NT2/D1 (cell line): ENCODE results near the gene GNAI3.

Experiments
- DNase-seq: peaks from one replicate; pipeline ENCODE4 v3.0.0-alpha.2; 2011; ENCODE audit warnings: low read depth, low spot score
- H3K27me3 ChIP-seq: 2 replicates; pipeline ENCODE4 v1.6.0; 2011; ENCODE audit warnings: mild to moderate bottlenecking; ENCODE audit not compliant: insufficient read length, insufficient read depth
- H3K36me3 ChIP-seq: 2 replicates; pipeline ENCODE4 v1.6.1; 2011; ENCODE audit warnings: mild to moderate bottlenecking, low read length, mixed read lengths; ENCODE audit not compliant: insufficient read depth, insufficient read length
- H3K4me1 ChIP-seq: 2 replicates; pipeline ENCODE4 v1.5.1; 2011; ENCODE audit not compliant: insufficient read depth, insufficient read length
- H3K4me3 ChIP-seq: 2 replicates; pipeline ENCODE4 v1.5.1; 2011; ENCODE audit warnings: low read depth; ENCODE audit not compliant: insufficient read length
- H3K9ac ChIP-seq: 2 replicates; pipeline ENCODE4 v1.6.0; 2011; ENCODE audit warnings: low read depth; ENCODE audit not compliant: insufficient read length
- H3K9me3 ChIP-seq: 2 replicates; pipeline ENCODE4 v1.5.1; 2011; ENCODE audit warnings: mild to moderate bottlenecking, low read length; ENCODE audit not compliant: insufficient read depth
- SUZ12 ChIP-seq: IDR thresholded peaks from 2 replicates; pipeline ENCODE4 v1.6.1; 2011; ENCODE audit not compliant: insufficient read length, insufficient read depth; ENCODE audit errors: extremely low read depth
- YY1 ChIP-seq: IDR thresholded peaks from 2 replicates; pipeline ENCODE4 v1.6.1; 2011; ENCODE audit not compliant: insufficient read length, insufficient read depth
- ZNF274 ChIP-seq: IDR thresholded peaks from 2 replicates; pipeline ENCODE4 v1.6.1; 2011; ENCODE audit warnings: mild to moderate bottlenecking, low read depth, low read length

GNAI3 gene

DNA sequence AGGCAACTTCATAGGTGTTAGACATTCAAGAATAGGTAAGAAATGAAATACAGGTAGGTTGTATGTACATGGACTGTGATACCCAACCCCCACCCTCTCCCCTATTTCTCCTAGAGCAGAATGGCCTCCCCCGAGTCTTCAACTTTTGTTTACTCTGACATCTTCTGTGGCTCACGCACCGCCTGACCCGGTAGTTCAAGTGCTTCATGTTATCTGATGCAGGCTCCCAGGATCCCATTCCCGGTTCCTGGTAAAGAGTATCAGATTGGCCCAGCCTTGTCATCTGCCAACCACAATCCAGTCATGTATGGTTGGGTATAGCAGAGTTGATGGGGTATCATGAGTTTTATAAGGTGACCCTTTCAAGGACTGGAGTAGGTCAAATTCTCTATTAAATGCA is 9.1 kb downstream of the GNAI3 start:
- no peak overlapping the region for H3K9ac ChIP-seq
- H3K36me3 ChIP-seq = peaks cover 7% of the 10 kb centered on the region
- no peak overlapping the region for H3K4me3 ChIP-seq
- TF ChIP-seq ZNF274 = no peak
- TF ChIP-seq SUZ12 = no peak
- TF ChIP-seq YY1 = no peak
- no peaks in the 10 kb centered on the region for H3K9me3 ChIP-seq
- H3K4me1 ChIP-seq = no peaks in the 10 kb centered on the region
- no peak for DNase-seq
- no peaks in the 10 kb centered on the region for H3K27me3 ChIP-seq

DNA sequence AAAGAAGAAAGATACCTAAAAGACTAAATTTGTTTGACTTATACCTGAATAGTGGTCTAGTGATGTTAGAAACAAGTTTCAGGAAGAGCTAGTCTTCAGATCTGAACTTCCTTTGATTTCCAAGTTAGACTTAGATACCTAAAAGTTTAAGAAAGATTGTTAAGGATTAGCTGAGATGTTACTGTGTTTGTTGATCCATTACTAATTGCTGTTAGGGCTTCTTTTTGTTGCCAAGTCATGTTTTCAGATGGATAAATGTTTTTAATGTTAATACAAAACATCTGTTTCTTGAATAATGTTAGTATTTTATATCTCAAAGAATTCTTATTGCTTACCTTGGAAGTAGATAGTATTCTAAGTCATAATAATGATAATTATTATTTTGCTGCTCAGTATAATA is 11.6 kb downstream of the GNAI3 start:
- Histone ChIP-seq H3K27me3 (no peaks in the 10 kb centered on the region), H3K4me1 (peaks cover 5% of the 10 kb centered on the region), H3K36me3 (peaks cover 2% of the 10 kb centered on the region), H3K9ac (no peak overlapping the region), H3K4me3 (no peak overlapping the region), H3K9me3 (no peaks in the 10 kb centered on the region)
- DNase-seq = no peak
- TF ChIP-seq ZNF274 (no peak), YY1 (no peak), SUZ12 (no peak)

DNA sequence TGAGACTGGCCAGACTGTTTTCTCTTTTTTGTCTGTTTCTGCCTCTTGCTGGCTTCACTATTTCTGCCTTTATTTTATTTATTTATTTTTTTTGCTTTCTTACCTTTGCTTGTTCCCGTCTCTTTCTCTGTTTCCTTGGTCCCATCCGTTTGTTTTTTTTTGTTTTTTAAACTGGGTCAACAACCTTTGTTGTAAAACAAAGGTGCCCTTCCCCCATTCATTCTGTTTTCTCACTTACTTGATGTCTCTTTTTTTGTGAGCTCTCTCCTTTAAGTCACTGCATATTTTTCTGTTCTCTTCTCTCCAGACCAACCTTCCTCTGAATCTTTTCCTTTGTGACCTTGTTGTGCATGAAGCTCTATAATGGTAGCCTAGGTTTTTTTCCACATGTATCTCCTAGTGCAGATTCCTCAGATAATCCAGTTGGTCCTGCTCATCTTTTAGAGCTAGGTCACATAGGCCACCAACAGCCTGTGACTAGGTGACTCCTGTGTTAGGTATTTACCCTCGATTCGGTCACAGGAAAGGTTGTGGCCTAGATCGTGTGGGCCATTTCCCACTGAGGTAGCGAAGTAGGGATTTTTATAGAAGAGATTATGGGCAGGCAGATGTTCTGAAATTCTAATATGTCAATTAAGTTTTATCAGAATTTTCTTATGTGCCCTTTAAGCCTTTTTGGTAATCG is 15.9 kb downstream of the GNAI3 start:
- no peaks in the 10 kb centered on the region for H3K9me3 ChIP-seq
- no peak for DNase-seq
- no peaks in the 10 kb centered on the region for H3K36me3 ChIP-seq
- H3K4me3 ChIP-seq = no peak overlapping the region
- TF ChIP-seq SUZ12 (no peak), YY1 (no peak), ZNF274 (no peak)
- H3K9ac ChIP-seq = peak overlapping the region; percentile 13
- peaks cover 8% of the 10 kb centered on the region for H3K4me1 ChIP-seq
- H3K27me3 ChIP-seq = no peaks in the 10 kb centered on the region

DNA sequence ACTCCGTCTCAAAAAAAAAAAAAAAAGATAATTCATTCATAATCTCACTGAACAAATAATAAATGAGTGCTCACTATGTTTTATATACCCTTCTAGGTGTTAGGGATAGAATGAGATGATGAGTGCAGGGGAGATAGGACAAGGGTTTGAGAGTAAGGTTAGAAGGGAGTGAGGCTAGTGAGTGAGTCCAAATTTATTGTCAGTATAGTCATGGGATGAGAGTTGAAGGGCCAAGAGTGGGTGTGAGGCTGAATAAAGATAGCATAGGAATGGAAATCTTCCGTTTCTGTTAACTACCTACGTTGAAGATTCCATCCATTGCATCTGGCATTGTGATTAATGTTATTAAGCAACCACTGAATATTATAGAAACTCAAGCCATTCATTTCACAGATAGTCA is 16.8 kb downstream of the GNAI3 start:
- Histone ChIP-seq H3K27me3 (no peaks in the 10 kb centered on the region), H3K9ac (no peak overlapping the region), H3K4me3 (no peak overlapping the region), H3K4me1 (peaks cover 8% of the 10 kb centered on the region), H3K36me3 (no peaks in the 10 kb centered on the region), H3K9me3 (no peaks in the 10 kb centered on the region)
- no peak for DNase-seq
- TF ChIP-seq SUZ12 = no peak
- no peak for TF ChIP-seq ZNF274
- no peak for TF ChIP-seq YY1

DNA sequence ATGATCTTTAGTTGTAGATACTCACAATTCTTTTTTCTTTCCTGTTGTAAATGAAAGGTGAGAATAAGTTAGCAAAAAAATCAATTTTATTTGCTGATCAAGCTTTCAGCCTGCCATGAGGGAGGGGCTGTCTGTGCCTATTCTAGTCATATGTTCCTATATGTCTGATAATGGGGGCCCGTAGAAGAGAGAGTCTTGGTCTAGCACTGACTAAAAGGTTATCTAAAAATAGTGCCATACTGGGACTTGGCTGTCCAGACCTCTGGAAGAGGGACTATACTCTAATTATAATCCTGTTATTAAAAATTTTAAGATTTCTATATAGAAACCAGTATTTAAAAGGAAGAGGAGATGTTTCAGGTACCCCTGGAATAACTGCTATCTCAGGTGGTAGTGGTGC is 18.6 kb downstream of the GNAI3 start:
- Histone ChIP-seq H3K4me3 (no peak overlapping the region), H3K9ac (no peak overlapping the region), H3K9me3 (no peaks in the 10 kb centered on the region), H3K27me3 (no peaks in the 10 kb centered on the region), H3K36me3 (no peaks in the 10 kb centered on the region), H3K4me1 (peaks cover 8% of the 10 kb centered on the region)
- DNase-seq = no peak
- no peak for TF ChIP-seq YY1
- no peak for TF ChIP-seq SUZ12
- no peak for TF ChIP-seq ZNF274

DNA sequence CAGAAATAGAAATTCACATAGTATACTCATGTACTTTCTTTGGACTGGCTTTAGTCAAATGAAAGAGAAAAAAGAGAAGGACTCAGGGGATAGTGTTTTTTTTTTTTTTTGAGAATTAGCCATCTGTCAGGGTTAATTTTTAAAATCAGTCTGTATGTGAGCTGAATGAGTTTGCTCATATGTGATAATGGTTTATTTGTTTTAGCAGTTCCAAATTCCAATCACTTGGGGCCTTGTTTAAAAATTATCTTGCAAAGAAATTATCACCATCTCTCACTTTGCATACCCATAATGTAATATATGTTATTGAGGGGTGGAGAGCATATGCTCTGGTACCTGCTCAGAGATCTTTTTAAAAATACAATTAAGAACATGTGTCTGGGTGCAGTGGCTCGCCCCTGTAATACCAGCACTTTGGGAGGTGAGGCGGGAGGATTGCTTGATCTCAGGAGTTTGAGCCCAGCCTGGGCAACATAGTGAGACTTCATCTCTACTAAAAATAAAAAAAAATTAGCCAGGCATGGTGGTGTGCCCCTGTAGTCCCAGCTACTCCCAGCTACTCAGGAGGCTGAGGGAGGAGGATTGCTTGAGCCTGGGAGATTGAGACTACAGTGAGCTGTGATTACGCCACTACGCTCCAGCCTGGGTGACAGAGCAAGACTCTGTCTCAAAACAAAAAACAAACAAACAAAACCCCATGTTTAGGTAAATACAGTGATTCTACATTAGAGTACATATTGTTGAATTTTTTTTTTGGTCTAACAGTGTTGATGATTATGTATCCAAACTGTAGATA is 19.7 kb downstream of the GNAI3 start:
- H3K4me1 ChIP-seq = peaks cover 5% of the 10 kb centered on the region
- no peaks in the 10 kb centered on the region for H3K36me3 ChIP-seq
- H3K9ac ChIP-seq = no peak overlapping the region
- H3K4me3 ChIP-seq = no peak overlapping the region
- DNase-seq = no peak
- no peaks in the 10 kb centered on the region for H3K27me3 ChIP-seq
- TF ChIP-seq ZNF274 (no peak), YY1 (no peak), SUZ12 (no peak)
- H3K9me3 ChIP-seq = no peaks in the 10 kb centered on the region

DNA sequence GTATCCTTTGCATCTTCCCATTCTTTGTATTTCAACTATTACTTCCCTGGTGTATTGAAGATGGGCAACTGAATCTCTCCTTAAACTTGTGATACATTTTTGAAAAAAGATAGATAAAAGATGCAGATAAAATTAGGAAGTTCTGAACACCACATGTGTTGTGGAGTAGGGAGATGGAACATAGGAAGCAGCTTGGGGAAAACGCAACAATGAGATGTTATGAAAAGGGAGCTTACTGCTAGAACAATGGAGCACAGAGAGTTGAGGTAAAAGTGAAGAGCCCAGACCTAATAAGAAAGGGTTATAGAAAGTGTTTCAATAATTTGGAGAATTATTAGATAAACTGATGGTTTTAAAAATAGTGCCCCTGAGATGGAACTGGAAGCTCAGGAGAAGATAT is 20.9 kb downstream of the GNAI3 start:
- TF ChIP-seq SUZ12 = no peak
- TF ChIP-seq YY1 = no peak
- TF ChIP-seq ZNF274 = no peak
- H3K9ac ChIP-seq = no peak overlapping the region
- DNase-seq = no peak
- no peaks in the 10 kb centered on the region for H3K9me3 ChIP-seq
- H3K36me3 ChIP-seq = peaks cover 6% of the 10 kb centered on the region
- H3K4me1 ChIP-seq = peaks cover 3% of the 10 kb centered on the region
- H3K27me3 ChIP-seq = no peaks in the 10 kb centered on the region
- no peak overlapping the region for H3K4me3 ChIP-seq
